Panc1 (cell line): Measurements from ENCODE around the gene C17orf67.

Source experiments
- TCF7L2 ChIP-seq: IDR thresholded peaks from 2 replicates; pipeline ENCODE4 v1.6.1; 2011; ENCODE audit warnings: mild to moderate bottlenecking, low read depth, low read length, inconsistent platforms
- TF ChIP-seq, protein P1 (sequence below): fragments of 450-650 bp; IDR thresholded peaks from 2 replicates; pipeline ENCODE4 v1.5.1; 2017; ENCODE audit warnings: mild to moderate bottlenecking

DNA sequence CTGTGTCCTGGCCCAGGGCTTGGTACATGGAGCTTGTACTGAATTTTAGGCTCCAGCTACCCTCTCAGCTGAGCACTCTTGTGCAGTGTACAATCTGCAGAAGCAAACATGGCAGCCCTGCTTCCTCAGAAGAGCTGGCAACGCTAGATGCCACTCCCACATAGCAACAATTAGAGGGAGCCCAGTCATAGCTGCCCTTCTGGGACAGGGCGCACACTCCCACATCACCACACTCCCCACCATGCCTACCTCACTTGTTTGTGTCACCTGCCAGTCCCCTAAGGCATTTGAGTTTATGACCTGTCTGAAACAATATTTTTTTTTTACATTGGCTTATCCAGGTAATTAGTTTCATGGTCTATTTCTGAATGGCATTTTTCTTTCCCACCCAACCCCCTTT is 72.3 kb downstream of the C17orf67 start:
- no peak for TF ChIP-seq TCF7L2
- TF ChIP-seq, protein P1, sequence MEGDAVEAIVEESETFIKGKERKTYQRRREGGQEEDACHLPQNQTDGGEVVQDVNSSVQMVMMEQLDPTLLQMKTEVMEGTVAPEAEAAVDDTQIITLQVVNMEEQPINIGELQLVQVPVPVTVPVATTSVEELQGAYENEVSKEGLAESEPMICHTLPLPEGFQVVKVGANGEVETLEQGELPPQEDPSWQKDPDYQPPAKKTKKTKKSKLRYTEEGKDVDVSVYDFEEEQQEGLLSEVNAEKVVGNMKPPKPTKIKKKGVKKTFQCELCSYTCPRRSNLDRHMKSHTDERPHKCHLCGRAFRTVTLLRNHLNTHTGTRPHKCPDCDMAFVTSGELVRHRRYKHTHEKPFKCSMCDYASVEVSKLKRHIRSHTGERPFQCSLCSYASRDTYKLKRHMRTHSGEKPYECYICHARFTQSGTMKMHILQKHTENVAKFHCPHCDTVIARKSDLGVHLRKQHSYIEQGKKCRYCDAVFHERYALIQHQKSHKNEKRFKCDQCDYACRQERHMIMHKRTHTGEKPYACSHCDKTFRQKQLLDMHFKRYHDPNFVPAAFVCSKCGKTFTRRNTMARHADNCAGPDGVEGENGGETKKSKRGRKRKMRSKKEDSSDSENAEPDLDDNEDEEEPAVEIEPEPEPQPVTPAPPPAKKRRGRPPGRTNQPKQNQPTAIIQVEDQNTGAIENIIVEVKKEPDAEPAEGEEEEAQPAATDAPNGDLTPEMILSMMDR: no peak
